ENCODE results near the gene PARM1. TPM values are rescaled to one million over a fixed set of nuclear protein-coding genes. Genes with fewer than 3 reads are reported as not detected.

PARM1 gene
- total and polyA plus RNA-seq, 2 of the 4 experiments (the other 2 are of a cell fraction), result 0.07 to 0.18 TPM

- H3K9ac ChIP-seq (ENCODE audit: low read depth, low read length), result no peak overlapping the region
Measured at GRCh38 chr4:74886484-74886883, 46.4 kb upstream of the PARM1 start.

More at GRCh38 chr4:74886484-74886883, 46.4 kb upstream of the PARM1 start:
- no TSS peak for BruUV-seq (replicated peaks)
- Histone ChIP-seq H3K4me2 (ENCODE audit: low read depth, low read length) (no peak overlapping the region), H3K56ac (ENCODE audit: extremely low read depth, insufficient read depth, low read length) (no peak overlapping the region), H2BK15ac (ENCODE audit: low read depth, low read length) (no peak overlapping the region), H3K18ac (ENCODE audit: low read depth, low read length) (peak overlapping the region; percentile 36; the same call in 1 of the 2 replicates), H2AFZ (replicated peaks; ENCODE audit: low read length, poor library complexity) (peak overlapping the region; percentile 60), H4K20me1 (ENCODE audit: insufficient read depth, low read length) (no peaks in the 10 kb centered on the region), H2AK9ac (replicated peaks; ENCODE audit: low read depth, low read length, poor library complexity) (no peak overlapping the region), H2BK120ac (ENCODE audit: low read depth, low read length) (peak overlapping the region; percentile 65; the same call in 1 of the 2 replicates), H3K27ac (ENCODE audit: insufficient read depth, low read length) (peak overlapping the region; percentile 35; the same call in 1 of the 2 replicates), H3K4ac (ENCODE audit: low read depth, low read length) (no peak overlapping the region), H2BK5ac (ENCODE audit: low read depth, low read length, poor library complexity, severe bottlenecking) (peak overlapping the region; percentile 94), H4K8ac (ENCODE audit: low read depth in 2 of 2, low read length in 2 of 2) (peak overlapping the region in 1 of 2 experiments; percentile 49; a peak in 2 of 4 replicates), H3K9me3 (ENCODE audit: control insufficient read depth, insufficient read depth, low read length) (no peaks in the 10 kb centered on the region), H3K4me3 (ENCODE audit: insufficient read depth, low read depth, low read length) (no peak overlapping the region), H3K36me3 (ENCODE audit: control insufficient read depth, insufficient read depth, low read length) (no peaks in the 10 kb centered on the region), H4K5ac (ENCODE audit: low read depth, low read length) (peak overlapping the region; percentile 15; the same call in 1 of the 2 replicates), H2AK5ac (ENCODE audit: low read depth, low read length) (no peak overlapping the region), H3K9me1 (ENCODE audit: insufficient read depth, low read length) (no peaks in the 10 kb centered on the region), H3K23ac (ENCODE audit: low read depth, low read length) (no peak overlapping the region), H3K14ac (replicated peaks; ENCODE audit: low read depth, low read length) (no peak overlapping the region), H3K27me3 (ENCODE audit: control insufficient read depth, insufficient read depth, low read length) (no peaks in the 10 kb centered on the region), H3K4me1 (ENCODE audit: control insufficient read depth, insufficient read depth, low read length) (no peaks in the 10 kb centered on the region), H2BK20ac (ENCODE audit: low read depth, low read length) (no peak overlapping the region), H4K91ac (ENCODE audit: insufficient read depth, low read depth, low read length) (no peak overlapping the region), H3K79me1 (ENCODE audit: low read depth in 1 of 2, low read length in 2 of 2) (no peaks in the 10 kb centered on the region)
- no peak for ATAC-seq (ENCODE audit: low read depth)
- intact Hi-C loops (cut with micrococcal nuclease) (no loop called here), dilution Hi-C loops (cut with HindIII; ENCODE audit: low sequenced_read_pairs, unreplicated experiment) (no loop called here), in situ Hi-C loops (cut with MboI; ENCODE audit: low sequenced_read_pairs) (no loop called here)
- 63% methylated on average over 3 of the region's 4 CpGs; no CpG with 5 or more reads in 1 of the 2 experiments for WGBS, 2 experiments (ENCODE audit: extremely low coverage in 2 of 2, insufficient read length in 1 of 2)
- DNase-seq, result peak; percentile 59
- POLR2A ChIA-PET (ENCODE audit: unreplicated experiment), result no interaction called here
- CTCF ChIA-PET, result no interaction called here
- TF ChIP-seq BHLHE40 (IDR thresholded peaks at IDR 0.05; ENCODE audit: low read depth, low read length) (no peak), RFX5 (IDR thresholded peaks at IDR 0.05; ENCODE audit: low read depth, low read length) (no peak), RAD21 (IDR thresholded peaks at IDR 0.05; ENCODE audit: low read length) (no peak), CHD1 (IDR thresholded peaks at IDR 0.05; ENCODE audit: low read depth, low read length) (no peak), CEBPB (IDR thresholded peaks at IDR 0.05; ENCODE audit: low read depth, low read length) (no peak), SMC3 (IDR thresholded peaks at IDR 0.05; ENCODE audit: low read depth, low read length) (no peak), NFE2L2 (IDR thresholded peaks at IDR 0.05; ENCODE audit: low read depth, low read length) (no peak), MXI1 (IDR thresholded peaks at IDR 0.05; ENCODE audit: borderline replicate concordance, low read depth, low read length) (no peak), USF2 (IDR thresholded peaks at IDR 0.05; ENCODE audit: low read depth, low read length) (no peak), FOS (IDR thresholded peaks at IDR 0.05; ENCODE audit: low read depth, low read length) (no peak), MAZ (IDR thresholded peaks at IDR 0.05; ENCODE audit: borderline replicate concordance, low read depth, low read length) (no peak), POLR2A (IDR thresholded peaks at IDR 0.05; ENCODE audit: low read depth, low read length) (no peak), MAFK (IDR thresholded peaks at IDR 0.05; ENCODE audit: low read depth, low read length) (no peak), ELK1 (IDR thresholded peaks at IDR 0.05; ENCODE audit: borderline replicate concordance, low read depth, low read length) (no peak), RCOR1 (IDR thresholded peaks at IDR 0.05; ENCODE audit: insufficient replicate concordance, low read length) (no peak)
- TF ChIP-seq, protein P1, sequence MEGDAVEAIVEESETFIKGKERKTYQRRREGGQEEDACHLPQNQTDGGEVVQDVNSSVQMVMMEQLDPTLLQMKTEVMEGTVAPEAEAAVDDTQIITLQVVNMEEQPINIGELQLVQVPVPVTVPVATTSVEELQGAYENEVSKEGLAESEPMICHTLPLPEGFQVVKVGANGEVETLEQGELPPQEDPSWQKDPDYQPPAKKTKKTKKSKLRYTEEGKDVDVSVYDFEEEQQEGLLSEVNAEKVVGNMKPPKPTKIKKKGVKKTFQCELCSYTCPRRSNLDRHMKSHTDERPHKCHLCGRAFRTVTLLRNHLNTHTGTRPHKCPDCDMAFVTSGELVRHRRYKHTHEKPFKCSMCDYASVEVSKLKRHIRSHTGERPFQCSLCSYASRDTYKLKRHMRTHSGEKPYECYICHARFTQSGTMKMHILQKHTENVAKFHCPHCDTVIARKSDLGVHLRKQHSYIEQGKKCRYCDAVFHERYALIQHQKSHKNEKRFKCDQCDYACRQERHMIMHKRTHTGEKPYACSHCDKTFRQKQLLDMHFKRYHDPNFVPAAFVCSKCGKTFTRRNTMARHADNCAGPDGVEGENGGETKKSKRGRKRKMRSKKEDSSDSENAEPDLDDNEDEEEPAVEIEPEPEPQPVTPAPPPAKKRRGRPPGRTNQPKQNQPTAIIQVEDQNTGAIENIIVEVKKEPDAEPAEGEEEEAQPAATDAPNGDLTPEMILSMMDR (conservative IDR thresholded peaks at IDR 0.05; ENCODE audit: low read depth, low read length), result no peak
